Transverse colon (tissue), 3 donors: ENCODE data around the gene RPS27A.

Experiments used
- EP300 ChIP-seq: sonication (generic); formaldehyde crosslinking; IDR thresholded peaks from one replicate; pipeline ENCODE4 v1.6.1; 2017; ENCODE audit warnings: antibody characterized with exemption, low read depth
- POLR2A ChIP-seq: fragments of 450-650 bp; IDR thresholded peaks from one replicate; pipeline ENCODE4 v1.6.1; 2016; ENCODE audit warnings: antibody characterized with exemption, mild to moderate bottlenecking, moderate library complexity
- TF ChIP-seq, protein P1 (sequence below), 5 experiments: fragments of 200-600 bp in 3 of 5; fragments of 450-650 bp in 2 of 5; sonication (generic) in 3 of 5; IDR thresholded peaks; 1 replicate in 2 of 5; 2 replicates in 3 of 5; pipeline ENCODE4 v1.5.1; 2016 to 2017; ENCODE audit warnings: antibody characterized with exemption in 5 of 5, inconsistent platforms in 3 of 5, mild to moderate bottlenecking in 2 of 5, moderate library complexity in 1 of 5

DNA sequence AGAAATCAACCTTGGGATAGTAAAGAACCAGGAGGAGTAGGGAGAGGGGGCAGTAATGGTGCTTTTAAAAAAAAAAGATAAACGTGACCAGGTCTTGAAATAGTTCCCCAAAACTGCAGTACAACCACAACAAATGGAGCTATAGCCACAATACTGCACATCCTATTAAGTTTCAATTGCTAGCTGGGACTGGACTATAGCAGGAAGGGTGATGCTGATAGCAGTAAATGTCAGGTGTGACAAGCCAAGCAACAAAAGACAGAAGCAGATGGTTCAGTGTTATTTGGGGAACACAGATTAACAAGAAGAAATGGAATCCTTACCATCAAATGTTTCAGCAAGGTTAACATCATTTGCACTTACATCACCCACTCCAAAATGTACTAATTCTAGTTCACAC is 10.1 kb downstream of the RPS27A start:
- TF ChIP-seq, protein P1, sequence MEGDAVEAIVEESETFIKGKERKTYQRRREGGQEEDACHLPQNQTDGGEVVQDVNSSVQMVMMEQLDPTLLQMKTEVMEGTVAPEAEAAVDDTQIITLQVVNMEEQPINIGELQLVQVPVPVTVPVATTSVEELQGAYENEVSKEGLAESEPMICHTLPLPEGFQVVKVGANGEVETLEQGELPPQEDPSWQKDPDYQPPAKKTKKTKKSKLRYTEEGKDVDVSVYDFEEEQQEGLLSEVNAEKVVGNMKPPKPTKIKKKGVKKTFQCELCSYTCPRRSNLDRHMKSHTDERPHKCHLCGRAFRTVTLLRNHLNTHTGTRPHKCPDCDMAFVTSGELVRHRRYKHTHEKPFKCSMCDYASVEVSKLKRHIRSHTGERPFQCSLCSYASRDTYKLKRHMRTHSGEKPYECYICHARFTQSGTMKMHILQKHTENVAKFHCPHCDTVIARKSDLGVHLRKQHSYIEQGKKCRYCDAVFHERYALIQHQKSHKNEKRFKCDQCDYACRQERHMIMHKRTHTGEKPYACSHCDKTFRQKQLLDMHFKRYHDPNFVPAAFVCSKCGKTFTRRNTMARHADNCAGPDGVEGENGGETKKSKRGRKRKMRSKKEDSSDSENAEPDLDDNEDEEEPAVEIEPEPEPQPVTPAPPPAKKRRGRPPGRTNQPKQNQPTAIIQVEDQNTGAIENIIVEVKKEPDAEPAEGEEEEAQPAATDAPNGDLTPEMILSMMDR (IDR thresholded peaks at IDR 0.05) = no peak
- TF ChIP-seq EP300 = no peak
- TF ChIP-seq POLR2A = no peak
